HG02981 (cell line): ENCODE results near the gene DAP.

ENCODE experiments used
- ATAC-seq: cut with Tn5 transposase; IDR thresholded peaks from one replicate; pipeline ENCODE4 v1.9.1; 2021; ENCODE audit warnings: mild to moderate bottlenecking, moderate library complexity; ENCODE audit not compliant: unreplicated experiment

The DAP gene

DNA sequence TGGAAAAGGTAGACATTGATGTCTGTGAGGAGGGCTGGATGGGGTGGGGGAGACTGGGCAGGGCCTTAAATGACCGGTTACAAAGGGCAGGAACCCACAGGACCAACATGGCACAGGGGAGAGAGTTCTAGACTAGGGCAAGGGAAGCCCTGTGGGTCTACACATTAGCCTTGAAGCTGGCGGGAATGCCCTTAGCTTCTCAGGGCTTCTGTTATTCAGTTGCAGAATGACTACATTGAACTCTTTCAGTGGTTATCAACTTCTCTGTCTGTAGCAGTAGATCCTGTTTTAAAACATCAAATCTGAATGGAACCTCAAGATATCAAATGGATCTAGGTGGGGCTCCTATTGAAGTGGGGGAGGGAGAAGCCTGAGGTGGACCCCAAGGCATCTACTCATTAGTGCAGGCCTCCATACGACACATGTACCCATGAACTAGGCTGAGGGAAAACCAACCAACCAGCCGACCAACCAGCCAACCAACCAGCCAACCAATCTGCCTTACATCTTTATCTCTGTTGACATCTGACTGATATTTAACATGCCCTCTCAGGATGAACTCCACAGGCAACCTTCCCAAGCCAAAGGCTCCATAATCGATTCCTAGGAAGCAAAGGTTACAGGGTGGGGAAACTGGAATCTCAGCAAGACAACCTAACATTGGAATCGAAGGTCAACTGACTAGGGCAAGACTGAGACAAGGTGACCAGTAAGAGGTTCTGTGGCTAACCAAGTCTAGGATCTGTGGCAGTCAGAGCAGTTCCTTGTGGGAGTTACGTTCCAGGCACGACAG lies 48.3 kb downstream of the DAP start:
- peak; percentile 82 for ATAC-seq

DNA sequence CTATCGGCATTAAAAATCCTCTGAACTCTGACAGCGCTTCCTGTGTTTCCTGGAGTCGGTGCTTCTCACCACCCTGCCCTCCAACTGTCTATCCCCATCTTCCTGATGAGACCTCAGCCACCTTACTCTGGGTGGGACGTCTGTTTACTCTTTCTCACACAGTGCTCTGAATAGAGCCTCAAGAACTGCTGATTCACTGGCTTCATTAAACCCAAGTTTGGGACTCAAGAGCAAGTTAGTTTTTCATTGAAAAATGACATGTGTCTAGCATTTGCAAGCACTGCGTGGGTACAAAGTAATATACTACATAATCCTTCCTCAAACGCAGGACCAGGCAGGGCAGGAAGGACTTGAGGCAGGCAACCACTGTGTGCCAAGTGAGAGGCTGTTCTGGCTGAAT lies 49.5 kb downstream of the DAP start:
- ATAC-seq: no peak

DNA sequence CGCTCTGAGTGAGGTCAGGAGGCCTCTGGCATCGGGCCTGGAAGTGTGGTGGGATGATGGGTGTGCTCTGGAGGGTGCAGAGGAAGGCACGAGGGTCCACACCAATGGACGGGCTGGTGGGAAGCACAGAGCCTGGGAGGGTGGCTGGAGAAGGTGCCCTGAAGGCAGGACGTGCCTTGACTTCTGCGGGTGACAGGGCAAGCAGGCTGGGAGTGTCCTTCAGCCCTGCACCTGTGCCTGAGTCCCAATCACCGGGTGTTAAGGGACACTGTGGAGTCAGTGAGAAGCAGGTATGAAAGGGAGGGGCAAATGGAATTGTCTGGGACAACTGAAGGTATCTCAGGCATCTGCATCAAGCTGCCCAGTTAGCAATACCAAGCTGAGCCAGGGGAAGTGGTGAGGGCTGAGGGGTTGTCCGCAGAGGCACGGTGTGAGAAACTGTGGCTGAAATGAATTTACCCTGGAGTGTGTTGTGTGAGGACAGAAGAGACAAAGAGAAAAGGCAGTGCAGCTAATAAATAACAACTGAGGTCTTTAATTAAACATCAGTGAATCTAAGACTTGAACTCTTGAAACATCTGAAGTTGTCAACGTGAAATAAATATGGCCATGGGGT lies 50.4 kb downstream of the DAP start:
- no peak for ATAC-seq

DNA sequence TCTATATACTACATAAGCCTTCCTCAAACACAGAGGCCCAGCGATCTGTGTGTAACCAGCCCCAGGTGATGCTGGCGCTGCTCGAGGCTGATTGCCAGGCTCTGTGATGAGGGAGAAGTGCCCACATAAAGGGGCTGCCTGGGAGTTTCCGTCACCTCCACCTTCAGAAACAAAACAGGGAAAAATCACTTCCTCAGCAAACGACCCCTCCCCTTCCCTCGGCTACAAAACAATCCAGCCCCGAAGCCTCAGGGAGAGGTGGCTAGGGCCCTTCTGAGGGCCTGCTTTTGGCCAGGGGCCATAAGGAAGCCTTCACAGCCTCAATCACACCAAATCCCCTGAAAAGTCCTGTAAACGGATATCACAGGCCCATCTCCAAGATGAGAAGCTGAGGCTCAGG lies 51.1 kb downstream of the DAP start:
- ATAC-seq: no peak

DNA sequence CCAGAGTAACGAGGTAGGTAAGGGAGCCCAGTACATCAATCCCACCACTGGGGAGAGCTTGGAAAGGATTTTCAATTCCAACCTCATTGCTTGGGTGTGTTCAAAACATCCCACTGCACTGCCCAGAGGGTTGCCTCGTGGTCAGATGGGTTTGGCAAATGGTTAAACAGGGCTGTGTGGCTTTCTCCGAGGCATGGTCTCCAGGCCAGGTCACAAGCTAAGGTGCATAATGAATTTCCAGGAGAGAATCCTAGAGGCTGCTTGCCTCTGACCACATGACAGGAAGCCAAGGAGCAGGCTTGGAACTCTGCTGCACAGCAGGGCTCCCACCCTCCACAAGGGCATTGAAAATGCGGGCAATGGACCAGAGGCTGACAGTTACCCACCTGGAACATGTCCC lies 51.6 kb downstream of the DAP start:
- ATAC-seq: no peak

DNA sequence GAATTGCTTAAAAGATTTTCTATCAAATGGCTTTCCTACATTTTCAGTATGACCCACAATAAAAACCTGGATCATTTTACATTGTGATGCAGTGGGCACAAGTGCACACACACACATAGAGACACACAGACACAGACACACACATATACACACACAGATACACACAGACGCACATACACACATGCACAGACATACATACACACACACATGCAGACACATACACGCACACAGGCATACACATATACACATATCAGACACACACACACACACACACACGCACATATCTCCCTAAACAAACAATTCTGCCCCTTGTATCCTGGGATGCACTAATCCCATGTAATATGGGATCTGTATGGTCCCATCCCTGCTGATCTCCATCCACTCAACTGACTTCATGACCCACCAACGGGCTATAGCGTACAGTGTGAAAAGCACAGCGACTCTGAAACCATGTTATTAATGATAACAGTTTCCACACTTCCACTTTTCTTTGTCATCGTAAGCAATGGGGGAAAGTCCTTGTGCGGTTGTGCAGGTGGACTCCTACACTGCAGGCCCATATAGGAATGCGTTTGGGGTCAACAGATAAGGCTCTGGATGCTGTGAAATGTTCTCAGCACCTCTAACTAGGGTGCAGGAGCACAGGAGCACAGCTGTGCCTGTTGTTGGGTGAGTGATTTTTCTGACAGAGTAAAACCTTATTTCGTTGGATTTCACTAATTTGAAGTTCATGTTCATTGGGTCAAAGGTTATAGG lies 52.7 kb downstream of the DAP start:
- no peak for ATAC-seq

DNA sequence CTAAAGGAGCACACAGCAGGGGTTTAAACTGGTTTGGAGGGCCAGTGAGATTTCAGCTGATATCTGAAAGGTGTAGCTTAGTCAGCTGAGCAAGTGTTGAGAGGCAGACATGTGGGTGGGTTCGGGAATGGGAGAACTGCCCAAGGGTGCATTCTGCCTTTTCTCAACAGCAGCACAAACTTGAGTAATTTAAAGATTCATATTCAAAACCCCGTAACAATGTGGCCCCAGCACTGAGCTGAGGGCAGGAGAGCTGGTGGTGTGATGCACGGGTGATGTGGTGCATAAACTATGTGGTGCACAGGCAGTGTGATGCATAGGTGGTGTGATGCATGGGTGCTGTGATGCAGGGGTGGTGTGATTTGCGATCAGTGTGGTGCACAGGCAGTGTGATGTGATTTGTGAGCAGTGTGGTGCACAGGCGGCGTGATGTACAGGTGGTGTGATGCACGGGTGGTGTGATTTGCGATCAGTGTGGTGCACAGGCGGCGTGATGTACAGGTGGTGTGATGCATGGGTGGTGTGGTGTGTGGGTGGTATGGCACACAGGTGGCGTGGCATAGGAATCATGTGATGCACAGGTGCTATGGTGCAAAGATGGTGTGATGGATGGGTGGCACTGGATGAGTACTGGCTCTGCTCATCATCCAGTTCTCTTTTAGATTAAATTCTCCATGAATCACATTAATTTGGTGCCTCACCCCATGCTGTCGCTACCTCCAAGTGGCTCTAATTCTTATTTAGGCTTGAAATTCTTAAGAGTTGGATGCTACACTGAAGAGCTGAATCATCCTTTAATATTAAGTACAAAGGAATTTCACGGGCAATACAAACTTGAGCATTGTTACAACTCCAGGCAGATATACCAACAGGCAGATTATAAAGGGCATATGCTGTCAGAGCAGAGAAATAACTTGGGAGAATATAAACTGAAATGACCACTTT lies 53.6 kb downstream of the DAP start:
- no peak for ATAC-seq

DNA sequence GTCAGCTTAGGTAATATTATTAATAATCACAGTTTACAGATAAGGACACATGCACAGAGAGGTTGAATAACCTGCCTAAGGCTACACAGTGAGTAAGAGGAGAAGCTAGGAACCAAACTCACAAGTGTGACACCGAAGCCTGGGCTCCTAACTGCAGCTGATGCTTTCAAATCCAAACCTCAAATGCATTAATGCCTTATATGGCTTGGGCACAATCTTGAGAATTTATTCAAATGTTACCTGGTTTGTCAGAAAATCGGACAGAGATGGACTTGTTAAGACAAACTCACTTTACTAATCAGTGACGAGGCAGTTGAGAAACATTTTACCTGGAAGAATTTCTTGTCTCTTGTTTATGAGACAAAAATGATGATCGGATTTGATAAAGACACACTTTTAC lies 54.7 kb downstream of the DAP start:
- ATAC-seq: no peak

DNA sequence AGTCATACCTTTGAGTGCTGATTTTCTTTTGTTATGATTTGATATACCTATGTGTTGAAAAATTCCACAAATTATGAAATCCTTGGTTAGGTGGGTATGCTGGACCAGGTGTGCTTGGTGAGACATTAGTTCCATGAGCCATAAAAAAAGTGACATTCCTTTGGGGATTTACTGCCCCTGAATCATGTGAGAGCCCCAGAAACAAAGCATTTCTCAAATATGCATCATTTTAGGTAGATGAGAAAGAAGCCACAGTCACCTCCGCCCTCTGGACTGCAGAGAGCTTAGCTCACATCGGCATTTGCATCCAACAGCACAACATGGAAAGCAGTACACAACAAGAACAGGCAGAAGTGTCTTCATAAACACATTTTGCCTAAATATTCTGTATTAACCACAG lies 55.3 kb downstream of the DAP start:
- ATAC-seq: no peak

DNA sequence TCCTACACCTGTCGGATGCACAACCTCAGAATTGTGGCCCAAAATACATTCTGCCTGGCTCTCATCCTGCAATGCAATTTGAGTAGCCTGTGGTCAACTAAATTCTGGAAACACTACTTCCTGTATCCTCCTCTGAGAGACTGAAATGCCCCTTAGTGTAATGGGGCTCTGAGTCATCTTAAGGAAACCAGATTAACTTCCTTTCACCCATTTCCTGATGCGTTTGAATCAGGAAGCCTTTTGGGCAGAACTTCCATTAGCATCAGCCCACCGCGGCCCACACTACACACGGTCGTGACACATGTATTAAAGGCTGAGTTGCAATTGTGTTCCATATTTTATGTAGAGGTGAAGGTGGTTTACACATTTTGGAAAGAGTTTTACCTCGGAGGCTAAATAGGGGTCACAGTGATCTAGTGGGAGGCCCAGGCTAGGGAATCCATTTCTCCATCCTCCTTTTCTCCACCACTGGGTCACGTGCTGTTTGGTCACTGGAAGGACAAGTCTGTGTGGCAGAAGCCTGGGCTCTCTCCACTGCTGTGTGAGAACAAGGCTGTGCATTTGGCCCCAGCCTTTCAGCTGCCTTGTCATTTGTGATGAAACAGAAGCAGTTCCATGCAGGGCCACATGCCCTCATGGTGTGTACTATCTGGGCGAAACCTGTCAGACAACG lies 55.9 kb downstream of the DAP start:
- ATAC-seq: no peak

DNA sequence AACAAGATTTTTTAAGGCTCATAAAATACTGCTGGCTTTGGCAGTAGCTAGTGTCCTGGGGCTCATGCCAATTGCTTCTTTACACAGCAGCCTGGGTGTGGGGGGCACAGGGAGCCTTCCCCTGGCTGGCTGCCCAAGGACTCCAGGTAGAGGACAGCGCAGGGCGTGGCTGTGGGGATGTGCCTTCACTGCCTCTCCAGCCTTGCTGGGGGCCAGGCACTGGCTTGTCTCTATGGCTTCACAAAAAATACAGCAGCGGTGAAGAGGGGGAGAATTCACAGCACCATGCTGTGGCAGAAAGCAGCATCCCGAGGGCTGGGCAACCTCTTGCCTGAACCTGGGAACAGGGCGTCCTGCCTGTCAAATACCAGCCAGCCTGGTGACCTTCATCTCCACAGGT lies 57.4 kb downstream of the DAP start:
- no peak for ATAC-seq

DNA sequence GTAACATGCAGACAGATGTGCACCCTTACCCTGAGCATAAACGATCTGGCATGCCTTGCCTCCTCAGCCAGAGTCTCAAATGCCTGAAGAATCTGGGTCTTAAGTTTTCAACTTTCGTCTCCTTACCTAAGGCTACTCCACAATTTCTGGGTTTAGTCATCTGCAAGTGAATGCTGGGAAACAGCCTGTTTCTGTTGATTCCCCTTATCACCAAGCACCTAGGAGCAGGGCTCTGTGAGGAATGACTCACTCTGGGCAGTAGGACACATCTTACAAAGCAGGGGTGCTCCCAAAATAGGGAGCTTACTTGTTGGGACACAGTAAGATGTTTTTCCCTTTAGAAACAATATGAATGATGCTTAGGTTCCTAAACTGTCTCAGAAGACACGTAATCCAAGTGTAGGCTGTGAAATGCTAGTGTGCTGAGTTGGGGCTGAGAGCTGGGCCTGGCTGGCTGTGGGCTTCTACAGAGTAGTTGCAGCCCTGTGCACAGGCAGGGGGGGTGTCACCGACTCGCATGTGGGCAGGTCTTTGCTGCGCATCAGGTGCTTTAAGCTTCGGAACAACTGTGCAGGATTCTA lies 58.0 kb downstream of the DAP start:
- no peak for ATAC-seq

DNA sequence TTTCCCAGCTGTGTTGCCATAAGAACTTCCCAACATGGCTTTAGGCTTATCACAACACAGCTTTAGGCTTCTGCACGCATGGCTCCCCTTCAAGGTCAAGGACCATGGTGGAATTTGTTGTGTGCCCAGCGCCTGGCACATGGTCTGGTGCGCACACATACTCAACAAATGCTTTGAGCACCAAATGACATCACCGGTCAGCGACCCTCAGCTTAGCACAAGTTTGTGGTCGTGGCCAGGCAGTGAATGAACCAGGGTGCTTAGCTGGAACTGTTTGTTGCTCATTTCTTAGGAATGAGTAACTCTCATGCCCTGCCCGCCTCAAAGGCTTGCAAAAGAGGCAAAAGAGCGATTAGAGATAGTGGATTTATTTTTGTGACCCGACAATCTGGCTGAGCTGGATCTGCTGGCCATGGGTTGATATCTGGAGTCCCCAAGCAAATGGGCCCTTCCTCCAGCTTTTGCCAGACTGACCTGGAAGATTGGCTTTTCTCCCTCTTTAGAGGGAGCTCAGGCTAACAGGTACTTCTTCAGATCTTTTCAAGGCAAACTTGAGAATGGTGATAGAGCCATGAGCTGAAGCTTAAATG lies 58.9 kb downstream of the DAP start:
- no peak for ATAC-seq

DNA sequence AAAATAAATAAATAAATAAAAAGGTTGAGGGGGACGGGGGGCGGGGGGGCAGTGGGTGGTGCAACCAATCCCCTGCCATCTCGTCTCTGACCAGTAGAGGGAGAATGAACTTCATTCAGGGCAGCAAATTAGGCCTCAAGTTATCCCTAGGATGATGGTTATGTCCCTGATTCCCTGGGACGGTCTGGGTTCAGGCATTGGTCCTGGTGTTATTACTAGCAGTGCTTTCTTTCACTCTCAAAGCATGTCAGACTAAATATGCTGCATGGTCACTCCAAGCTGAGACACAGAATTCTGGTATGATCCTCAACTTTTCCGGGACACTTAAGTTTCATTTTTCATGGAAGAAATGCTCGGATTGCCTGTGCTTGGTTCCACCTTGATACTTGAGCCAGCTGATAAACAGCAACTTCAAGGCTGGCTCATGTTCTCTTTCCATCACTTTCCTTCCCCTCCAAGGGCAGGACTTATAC lies 59.4 kb downstream of the DAP start:
- ATAC-seq: no peak

DNA sequence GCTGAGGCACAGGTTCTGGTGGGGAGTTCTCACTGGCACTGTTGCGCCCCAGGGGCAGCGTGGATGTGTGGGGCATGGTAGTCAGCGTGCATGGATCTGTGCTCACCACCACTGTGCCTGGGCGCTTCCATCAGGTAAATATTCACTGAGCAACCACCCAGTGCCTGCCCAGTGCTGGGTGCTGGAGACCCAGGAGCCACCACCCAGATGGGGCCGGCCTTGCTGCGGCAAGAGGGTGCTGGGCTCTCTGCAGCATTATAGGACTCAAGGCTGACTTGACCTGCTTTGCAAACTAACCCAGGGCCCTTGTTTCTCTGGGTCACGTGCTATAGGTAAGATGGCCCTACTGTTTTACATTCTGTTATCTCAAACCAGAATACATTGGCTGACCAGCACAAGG lies 60.5 kb downstream of the DAP start:
- ATAC-seq: no peak

DNA sequence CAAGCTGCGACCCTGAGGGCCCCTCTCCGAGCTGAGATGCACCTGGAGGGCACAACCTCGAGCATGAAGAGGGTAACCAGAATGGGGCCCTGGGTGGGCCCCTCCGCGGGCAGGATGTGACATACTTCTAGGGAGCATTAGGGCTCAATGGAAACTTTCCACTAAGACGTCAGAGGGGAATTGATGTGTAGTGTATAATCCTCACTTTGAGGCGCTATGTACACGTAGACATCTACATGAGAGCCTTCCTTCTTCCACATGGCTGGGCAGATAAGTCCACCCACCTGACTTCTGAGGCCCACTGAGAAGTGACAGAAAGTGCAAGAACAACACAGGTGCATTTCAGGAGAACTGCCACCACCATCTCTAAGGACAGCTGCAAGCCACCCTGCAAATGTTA lies 61.0 kb downstream of the DAP start:
- ATAC-seq: peak; percentile 61

DNA sequence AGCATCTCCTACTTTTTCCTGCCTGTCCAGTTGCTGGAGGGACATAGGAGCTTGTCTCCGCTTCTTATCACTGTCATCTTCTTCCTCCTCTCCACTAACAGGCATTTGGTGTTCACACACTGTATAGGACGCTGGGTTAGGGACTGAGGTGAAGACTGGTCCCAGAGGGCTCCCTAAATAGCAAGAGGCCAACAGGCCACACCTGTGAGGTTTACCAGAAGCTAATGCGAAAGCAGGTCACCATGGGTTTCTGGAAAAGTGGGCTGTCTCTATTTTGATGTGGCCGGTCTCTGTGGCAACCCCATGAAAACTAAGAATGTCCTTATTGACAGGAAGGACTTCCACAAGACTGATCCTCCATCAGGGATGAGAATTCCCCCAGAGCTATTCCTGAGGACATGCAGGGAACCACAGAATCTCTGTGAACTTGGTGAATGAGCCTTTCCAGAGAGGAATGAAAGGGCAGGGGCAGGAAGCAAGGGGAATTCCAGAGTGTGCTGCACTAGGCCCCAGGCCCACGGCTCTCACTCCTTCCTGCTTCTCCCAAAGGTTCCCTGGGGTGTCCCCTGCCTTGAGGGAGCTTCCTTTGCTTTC lies 61.7 kb downstream of the DAP start:
- ATAC-seq: peak; percentile 50

DNA sequence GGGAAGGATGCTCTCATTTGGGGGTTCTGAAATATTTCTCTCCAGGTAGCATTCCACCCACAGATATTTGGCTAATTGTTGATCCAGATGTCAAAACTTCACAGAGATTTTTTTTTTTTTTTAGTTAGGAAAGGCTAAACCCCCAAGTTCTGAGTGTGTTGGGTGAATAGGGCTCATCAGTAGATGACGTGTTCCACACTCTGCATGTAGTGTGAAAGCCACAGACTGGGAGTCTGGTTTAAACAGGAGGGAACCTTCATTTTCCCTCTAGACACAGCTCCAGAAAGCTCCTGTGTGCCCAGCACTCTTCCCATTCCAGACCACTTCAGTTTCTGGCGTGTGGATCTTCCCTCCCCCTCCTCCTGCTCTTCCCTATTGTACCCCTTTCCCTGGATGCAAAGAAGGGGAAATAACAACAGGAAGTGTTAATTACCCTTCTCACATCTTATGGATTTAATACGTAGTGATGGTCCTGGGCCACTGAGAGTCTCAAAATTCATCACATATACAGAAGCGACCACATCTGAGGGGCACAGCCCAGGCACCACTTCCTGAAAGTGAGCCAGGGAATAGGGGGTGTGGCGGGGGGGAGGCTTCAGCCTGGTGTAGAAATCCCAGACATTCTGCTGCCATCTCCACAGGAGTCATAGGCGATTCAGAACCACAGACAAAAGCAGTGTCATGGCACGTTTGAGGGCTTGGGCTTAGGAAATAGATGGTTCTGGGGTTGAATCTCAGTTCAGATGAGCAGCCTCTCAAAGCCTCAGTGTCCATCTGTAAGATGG lies 65.1 kb downstream of the DAP start:
- no peak for ATAC-seq
